ENCODE measurements around the gene TBPL1.
A peak's percentile ranks its signal among the peaks of the same experiment; 100 is the strongest.

Gene TBPL1

GRCh38 chr6:134007077-134007476, 54.1 kb downstream of the TBPL1 start:
- DNase-seq: no peak

- no peak for DNase-seq
Measured at GRCh38 chr6:134009876-134010275, 56.9 kb downstream of the TBPL1 start.

- no peak for DNase-seq
Measured at GRCh38 chr6:134010400-134010799, 57.4 kb downstream of the TBPL1 start.

GRCh38 chr6:134010974-134011373, 58.0 kb downstream of the TBPL1 start:
- no peak for DNase-seq

- DNase-seq: no peak
Measured at GRCh38 chr6:134014588-134015137, 61.6 kb downstream of the TBPL1 start.

GRCh38 chr6:134015719-134016557, 62.9 kb downstream of the TBPL1 start:
- no peak for DNase-seq

- no peak for DNase-seq
Measured at GRCh38 chr6:134016558-134016814, 63.5 kb downstream of the TBPL1 start.

GRCh38 chr6:134020071-134020470, 67.0 kb downstream of the TBPL1 start:
- no peak for DNase-seq

- DNase-seq: no peak
Measured at GRCh38 chr6:134020543-134020942, 67.5 kb downstream of the TBPL1 start.

GRCh38 chr6:134020968-134021367, 67.9 kb downstream of the TBPL1 start:
- DNase-seq: no peak

- no peak for DNase-seq
Measured at GRCh38 chr6:134021396-134022122, 68.5 kb downstream of the TBPL1 start.

GRCh38 chr6:134022650-134023049, 69.6 kb downstream of the TBPL1 start:
- DNase-seq: no peak

- DNase-seq: no peak
Measured at GRCh38 chr6:134026597-134026996, 73.6 kb downstream of the TBPL1 start.

GRCh38 chr6:134028438-134028837, 75.4 kb downstream of the TBPL1 start:
- no peak for DNase-seq

GRCh38 chr6:134029495-134030455, 76.8 kb downstream of the TBPL1 start:
- DNase-seq: no peak

- DNase-seq: no peak
Measured at GRCh38 chr6:134031696-134032255, 78.8 kb downstream of the TBPL1 start.

GRCh38 chr6:134034478-134034877, 81.5 kb downstream of the TBPL1 start:
- no peak for DNase-seq

- DNase-seq: no peak
Measured at GRCh38 chr6:134034961-134035822, 82.2 kb downstream of the TBPL1 start.

GRCh38 chr6:134035823-134036296, 82.8 kb downstream of the TBPL1 start:
- peak; percentile 6 for DNase-seq

GRCh38 chr6:134039116-134039515, 86.1 kb downstream of the TBPL1 start:
- DNase-seq: no peak
